SHP77 (cell line): ENCODE data around the gene SPPL2B.
"Not testable (repeated sequence)": the region's sequence is repeated elsewhere in the genome, so short reads cannot be mapped to it uniquely, and the experiment has no call there.

ENCODE experiments used
- DNase-seq, 2 experiments: peaks; one replicate each; lab custom pipeline; 2025; lab: John Stamatoyannopoulos, UW

SPPL2B gene, protein sequence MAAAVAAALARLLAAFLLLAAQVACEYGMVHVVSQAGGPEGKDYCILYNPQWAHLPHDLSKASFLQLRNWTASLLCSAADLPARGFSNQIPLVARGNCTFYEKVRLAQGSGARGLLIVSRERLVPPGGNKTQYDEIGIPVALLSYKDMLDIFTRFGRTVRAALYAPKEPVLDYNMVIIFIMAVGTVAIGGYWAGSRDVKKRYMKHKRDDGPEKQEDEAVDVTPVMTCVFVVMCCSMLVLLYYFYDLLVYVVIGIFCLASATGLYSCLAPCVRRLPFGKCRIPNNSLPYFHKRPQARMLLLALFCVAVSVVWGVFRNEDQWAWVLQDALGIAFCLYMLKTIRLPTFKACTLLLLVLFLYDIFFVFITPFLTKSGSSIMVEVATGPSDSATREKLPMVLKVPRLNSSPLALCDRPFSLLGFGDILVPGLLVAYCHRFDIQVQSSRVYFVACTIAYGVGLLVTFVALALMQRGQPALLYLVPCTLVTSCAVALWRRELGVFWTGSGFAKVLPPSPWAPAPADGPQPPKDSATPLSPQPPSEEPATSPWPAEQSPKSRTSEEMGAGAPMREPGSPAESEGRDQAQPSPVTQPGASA

GRCh38 chr19:2328401-2329148 is at the start of gene SPPL2B, which contains the start of gene LSM7:
SPPL2B (plus strand) TSS chr19:2328684; CDS start chr19:2328710, 26 bp downstream.
LSM7 (minus strand) TSS chr19:2328586; CDS start chr19:2328566, 20 bp downstream.
- DNase-seq: peak; percentile 70 to 80

- DNase-seq: no peak
Observed at GRCh38 chr19:2280633-2281264, 47.7 kb upstream of the SPPL2B start.

- not testable (repeated sequence) for DNase-seq
Observed at GRCh38 chr19:2281265-2282061, 47.0 kb upstream of the SPPL2B start.

DNA sequence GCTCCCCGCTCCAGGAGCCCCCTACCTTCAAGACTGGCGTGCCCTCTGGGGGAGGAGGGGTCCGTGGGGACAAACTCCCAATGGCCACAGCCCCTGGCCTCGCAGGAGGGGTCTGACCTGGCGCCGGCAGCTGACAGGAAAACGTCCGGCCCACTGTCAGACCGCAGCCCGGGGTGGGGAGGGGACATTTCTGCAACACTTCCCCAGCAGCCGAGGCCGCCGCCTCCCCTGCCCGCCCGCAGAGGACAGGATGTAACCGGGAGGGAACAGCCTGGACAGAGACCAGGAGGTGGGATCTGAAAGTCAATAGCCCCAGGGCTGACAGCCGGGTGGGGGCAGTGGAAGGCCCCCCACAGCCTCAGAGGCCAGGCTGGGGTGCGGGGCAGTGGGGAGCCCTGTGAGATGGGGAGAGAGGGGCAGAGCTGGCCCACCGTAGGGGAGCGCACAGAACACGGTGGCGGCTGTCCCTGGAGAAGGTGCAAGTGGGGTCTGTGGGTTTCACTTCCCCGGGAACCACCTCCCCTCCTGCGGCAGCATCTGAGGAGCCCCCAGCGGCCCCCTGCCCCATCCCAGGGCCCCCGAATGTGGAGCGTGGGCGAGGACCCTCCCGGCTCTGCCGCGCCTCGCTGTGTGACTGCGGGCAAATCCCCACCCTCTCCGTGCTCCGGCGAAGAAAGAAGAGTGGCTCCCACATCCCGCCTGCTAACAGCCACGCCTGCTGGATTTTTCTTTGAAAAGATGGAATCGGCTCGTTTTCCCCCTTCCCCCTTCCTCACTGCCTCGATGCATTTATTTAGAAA is 46.2 kb upstream of the SPPL2B start, which contains the start of gene PEAK3:
TSS of gene PEAK3 (minus strand) at position 114 of the 800 bp plus-strand sequence. CDS start 1,244 bp downstream, outside the sequence.
- no peak for DNase-seq

DNA sequence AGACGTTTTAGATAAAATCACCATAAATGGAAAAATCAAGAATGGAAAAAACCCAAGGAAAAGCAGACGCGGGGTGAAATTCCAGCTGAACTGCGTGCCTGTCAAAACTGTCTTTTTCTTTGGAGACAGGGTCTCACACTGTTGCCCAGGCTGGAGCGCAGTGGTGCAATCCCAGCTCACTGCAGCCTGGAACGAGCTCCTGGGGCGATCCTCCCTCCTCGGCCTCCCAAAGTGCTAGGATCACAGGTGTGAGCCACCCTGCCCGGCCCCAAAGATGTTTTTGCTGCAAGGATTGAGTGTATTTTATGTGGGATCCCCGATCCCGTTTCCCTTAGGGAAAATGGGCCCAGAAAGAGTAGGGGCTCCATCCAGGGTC is 45.6 kb upstream of the SPPL2B start:
- no peak for DNase-seq

DNA sequence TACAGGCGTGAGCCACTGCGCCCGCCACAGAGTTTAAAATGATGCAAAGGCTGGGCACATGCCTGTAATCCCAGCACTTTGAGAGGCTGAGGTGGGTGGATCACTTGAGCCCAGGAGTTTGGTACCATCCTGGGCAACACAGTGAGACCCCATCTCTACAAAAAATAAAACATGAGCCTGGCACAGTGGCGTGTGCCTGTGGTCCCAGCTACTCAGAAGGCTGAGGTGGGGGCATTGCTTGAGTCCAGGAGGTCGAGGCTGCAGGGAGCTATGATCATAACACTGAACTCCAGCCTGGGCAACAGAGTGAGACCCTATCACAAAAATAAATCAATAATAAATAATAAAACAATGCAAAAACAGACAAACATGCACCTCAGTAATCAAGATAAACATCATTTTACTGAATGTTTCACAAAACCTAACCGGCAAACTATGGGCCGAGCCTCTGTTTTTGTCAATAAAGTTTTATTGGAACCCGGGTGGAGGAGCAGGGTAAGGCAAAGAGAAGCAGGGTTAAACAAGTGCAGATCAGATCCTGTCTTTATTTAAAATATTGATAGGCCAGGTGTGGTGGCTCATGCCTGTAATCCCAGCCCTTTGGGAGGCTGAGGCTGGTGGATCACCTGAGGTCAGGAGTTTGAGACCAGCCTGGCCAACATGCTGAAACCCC is 44.5 kb upstream of the SPPL2B start:
- DNase-seq: no peak

DNA sequence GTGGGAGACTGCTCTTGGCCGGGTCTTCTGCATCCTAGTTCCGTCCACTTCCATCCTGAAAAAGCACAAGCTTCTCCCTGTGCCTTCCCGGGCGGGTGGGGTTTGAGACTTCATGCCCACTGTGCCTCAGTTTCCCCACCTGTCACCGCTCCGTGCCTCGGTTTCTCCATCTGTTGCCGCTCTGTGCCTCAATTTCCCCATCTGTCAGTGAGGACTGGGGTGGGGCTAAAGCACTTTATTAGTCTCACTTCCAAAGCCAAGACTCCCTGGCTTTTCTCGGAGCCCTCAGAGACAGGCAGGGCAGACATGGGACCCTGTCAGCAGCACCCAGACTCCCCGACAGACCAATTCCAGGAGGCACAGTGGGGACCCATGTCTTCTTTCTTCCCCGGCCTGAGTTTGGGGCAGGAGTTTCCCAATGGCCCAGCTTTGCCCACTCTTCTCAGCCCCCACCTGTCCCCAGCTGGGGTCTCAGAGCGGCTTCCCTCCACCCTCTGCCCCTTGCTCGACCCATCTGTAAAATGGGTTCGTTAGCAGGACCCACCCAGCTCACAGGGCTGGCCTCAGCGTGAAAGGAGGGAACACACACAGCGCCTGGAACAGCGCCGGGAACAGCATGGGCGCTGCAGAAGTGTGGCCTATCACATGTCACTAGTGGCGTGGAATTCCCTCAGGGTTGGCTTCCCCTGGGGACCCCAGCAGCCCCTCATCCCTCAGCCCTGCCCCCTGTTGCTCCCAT is 41.9 kb upstream of the SPPL2B start:
- no peak for DNase-seq

GRCh38 chr19:2287585-2288337 is 40.7 kb upstream of the SPPL2B start:
- DNase-seq: no peak

DNA sequence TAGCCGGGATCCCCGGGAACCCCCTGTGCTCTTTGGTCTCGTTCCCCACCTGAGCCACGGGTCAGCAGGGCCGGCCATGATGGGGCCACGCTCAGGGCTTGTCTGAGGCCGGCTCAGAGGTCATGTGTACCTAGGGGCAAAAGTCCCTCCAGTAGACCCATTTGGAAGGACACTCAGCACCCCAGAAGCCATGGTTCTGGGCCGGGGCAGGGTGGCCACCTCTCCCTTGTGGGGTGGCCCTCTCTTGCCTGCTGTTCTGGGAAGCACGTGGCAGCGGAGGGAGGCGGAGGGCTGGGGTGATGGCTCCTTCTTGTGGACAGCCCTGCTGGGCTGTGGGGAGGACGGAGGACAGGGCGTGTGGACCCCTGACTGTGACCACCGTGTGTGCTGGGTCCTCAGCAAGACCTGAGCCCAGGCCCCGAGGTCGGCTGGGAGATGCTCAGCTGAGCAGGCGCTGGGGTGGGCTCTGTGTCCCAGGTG is 40.1 kb upstream of the SPPL2B start:
- no peak for DNase-seq

DNA sequence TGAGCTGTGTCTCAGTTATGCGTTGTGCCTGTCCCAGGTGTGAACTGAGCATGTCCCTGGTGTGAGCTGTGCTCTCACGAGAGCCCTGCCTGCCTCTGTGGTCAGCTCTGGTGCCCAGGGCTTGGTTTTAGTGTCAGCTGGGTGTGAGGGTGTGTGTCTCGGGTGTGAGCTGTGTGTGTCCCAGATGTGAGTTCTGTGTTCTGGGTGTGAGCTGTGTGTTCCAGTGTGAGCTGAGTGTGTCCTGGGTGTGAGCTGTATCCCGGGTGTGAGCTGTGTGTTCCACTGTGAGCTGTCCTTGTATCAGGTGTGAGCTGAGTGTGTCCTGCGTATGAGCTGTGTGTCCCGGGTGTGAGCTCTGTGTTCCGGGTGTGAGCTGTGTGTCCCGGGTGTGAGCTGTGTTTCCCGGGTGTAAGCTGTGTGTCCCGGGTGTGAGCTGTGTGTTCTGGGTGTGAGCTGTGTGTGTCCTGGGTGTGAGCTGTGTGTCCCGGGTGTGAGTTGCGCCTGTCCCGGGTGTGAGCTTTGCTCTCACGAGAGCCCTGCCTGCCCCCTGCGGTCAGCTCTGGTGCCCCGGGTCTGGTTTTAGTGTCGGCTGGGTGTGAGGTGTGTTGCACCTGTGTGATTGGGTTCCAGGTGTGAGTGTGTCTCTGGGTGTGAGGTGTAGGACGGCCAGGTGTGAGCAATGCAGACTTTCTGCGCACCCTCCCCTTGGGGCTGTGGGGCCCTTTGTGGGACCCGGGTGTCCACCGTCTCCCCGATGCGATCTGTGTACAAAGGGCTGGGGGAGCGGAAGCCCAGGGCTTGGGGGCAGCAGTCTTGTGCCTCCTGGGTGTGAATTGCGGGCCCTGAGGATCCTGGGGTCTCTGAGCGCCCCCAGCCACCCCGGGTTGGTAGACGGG is 39.4 kb upstream of the SPPL2B start:
- DNase-seq: no peak

DNA sequence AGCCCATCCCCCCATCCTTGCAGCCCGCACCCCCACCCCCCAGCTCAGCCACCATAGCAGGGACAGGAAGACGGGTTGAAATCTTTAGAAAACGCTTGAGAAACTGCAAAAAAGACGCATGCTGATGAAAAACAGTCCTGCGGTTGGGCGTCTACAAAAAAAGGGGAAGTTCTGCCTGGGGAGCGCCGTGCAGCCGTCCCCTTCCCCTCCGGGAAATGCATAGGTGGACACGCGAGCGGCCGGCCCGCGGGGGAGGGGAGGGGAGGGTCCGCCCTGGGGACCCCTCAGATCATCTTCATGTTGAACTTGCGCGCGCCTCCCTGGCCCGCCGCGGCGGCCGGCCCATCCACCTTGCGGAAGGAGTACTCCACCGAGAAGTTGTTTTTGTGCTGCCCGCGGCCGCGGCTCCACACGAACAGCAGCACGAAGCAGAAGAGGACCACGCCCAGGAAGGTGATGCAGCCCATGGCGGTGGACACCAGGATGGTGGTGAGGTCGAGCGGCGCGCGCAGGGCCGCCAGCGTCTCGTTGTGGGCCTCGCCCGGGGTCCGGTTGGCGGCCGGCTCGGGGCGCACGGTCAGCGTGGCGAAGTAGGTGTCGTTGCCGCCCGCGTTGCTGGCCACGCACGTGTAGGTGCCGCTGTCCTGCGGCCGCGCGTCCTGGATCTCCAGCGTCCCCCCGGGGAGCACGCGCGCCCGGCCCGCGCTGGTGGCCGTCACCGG is 38.6 kb upstream of the SPPL2B start:
- no peak for DNase-seq

- no peak for DNase-seq
Observed at GRCh38 chr19:2290441-2291184, 37.9 kb upstream of the SPPL2B start.

GRCh38 chr19:2291185-2291751 is 37.2 kb upstream of the SPPL2B start:
- no peak for DNase-seq

DNA sequence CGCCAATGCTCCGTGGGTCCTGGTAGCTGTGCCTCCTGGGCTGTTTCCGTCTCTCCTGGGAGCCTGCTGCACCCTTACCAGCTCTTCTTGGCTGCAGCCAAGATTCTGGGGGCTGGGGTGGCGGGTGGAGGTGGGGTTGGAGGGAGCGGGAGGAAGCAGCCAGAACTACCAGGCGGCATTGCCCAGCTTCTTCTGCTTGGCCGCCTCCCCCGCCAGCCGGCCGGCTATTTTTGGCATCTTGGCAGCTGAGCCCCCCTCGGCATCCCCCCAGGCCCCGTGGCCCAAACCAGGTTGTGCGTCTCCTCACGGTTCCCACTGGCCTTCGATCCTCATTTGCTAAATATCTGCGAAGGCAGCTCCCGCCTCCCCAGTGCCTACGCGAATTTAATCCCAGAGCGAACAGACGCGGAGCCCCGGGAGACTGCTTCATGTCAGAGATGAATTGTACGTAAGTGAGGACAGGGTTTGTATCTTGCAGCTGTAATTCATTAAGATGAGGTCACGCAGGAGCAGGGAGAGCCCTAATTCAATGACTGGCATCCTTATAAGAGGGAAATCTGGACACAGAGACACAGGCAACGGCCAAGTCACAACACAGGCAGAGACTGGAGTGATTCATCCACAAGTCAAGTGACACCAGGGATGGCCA is 33.7 kb upstream of the SPPL2B start:
- DNase-seq: no peak

DNA sequence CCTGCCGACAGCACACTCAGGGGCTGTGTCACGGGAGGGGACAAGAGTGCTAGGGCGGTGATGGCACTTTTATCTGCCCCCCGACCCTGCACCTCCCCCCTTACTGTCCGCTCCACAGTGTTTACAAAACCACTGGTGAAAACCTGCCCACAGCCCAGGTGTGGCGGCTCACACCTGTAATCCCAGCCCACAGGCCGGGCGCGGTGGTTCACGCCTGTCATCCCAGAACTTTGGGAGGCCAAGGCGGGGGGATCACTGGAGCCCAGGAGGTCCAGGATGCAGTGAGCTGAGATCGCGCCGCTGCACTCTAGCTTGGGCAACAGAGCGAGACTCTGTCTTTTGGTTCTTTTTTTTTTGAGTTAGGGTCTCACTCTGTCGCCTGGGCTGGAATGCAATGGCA is 32.3 kb upstream of the SPPL2B start:
- no peak for DNase-seq
